Measurements from ENCODE around the gene SLCO4A1. TPM values are rescaled to one million over a fixed set of nuclear protein-coding genes. Genes with fewer than 3 reads are reported as not detected.

The SLCO4A1 gene
- total and polyA plus RNA-seq, 2 experiments from 2014 or later: 0.22 to 0.43 TPM

DNA sequence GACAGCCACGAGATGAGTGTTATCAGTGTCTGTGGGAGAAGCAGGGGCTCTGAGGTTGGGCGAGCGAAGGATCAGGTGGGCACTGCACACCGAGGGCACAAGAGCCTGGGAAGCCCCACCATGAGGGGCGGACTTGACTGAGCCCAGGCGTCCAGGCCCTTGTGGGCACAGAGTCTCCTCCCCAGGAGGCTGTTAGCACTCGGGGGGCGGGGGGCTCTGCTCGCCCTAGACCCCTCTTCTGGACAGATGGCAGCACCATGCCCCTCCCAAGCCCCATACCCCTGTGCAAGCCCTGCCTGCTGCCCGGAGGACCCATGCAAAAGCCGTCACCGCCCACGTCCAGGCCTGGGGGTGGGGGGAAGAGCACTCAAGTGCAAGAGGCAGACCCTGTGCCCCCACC lies 21.7 kb upstream of the SLCO4A1 start:
- 49 to 78% methylated on average over 7 to 13 of the region's 13 CpGs for WGBS, 2 experiments (ENCODE audit: low coverage in 1 of 2, low lambda C conversion rate in 2 of 2, missing lambda C conversion rate in 2 of 2)
- Histone ChIP-seq H3K4me2 (ENCODE audit: unreplicated experiment) (no peak overlapping the region), H3K36me3 (ENCODE audit: low read depth) (no peaks in the 10 kb centered on the region), H3K9me2 (ENCODE audit: insufficient read depth) (no peaks in the 10 kb centered on the region), H2AFZ (no peak overlapping the region), H3K9me3 (ENCODE audit: low read depth) (no peaks in the 10 kb centered on the region), H3K9ac (no peak overlapping the region), H3K27ac (no peak overlapping the region), H3K4me1 (ENCODE audit: insufficient read depth) (peaks cover 10% of the 10 kb centered on the region), H3K27me3 (replicated peaks; ENCODE audit: insufficient read depth) (no peaks in the 10 kb centered on the region), H3F3A (ENCODE audit: insufficient read depth) (no peaks in the 10 kb centered on the region; the same call in 1 of the 2 replicates), H4K20me1 (ENCODE audit: insufficient read depth) (no peaks in the 10 kb centered on the region), H3K79me2 (ENCODE audit: insufficient read depth) (no peaks in the 10 kb centered on the region), H3K4me3 (no peak overlapping the region)
- no peak for DNase-seq
- in situ Hi-C loops (cut with MboI): no loop called here
- TF ChIP-seq EZH2 (IDR thresholded peaks at IDR 0.05; ENCODE audit: insufficient read depth, poor library complexity, severe bottlenecking): no peak
- TF ChIP-seq EZH2phosphoT487 (IDR thresholded peaks at IDR 0.05; ENCODE audit: insufficient read depth, low read depth): no peak

- no peaks in the 10 kb centered on the region for H3K9me2 ChIP-seq (ENCODE audit: insufficient read depth)
- no peak for TF ChIP-seq EZH2 (IDR thresholded peaks at IDR 0.05; ENCODE audit: insufficient read depth, poor library complexity, severe bottlenecking)
- no peak for TF ChIP-seq EZH2phosphoT487 (IDR thresholded peaks at IDR 0.05; ENCODE audit: insufficient read depth, low read depth)
- H2AFZ ChIP-seq: no peak overlapping the region
- H3K36me3 ChIP-seq (ENCODE audit: low read depth): no peaks in the 10 kb centered on the region
- H4K20me1 ChIP-seq (ENCODE audit: insufficient read depth): no peaks in the 10 kb centered on the region
- no peak overlapping the region for H3K4me3 ChIP-seq
- H3K27ac ChIP-seq: no peak overlapping the region
- no peak for DNase-seq
- H3K27me3 ChIP-seq (replicated peaks; ENCODE audit: insufficient read depth): no peaks in the 10 kb centered on the region
- no peaks in the 10 kb centered on the region for H3K79me2 ChIP-seq (ENCODE audit: insufficient read depth)
- no peak overlapping the region for H3K9ac ChIP-seq
- 75 to 77% methylated on average over 29 to 34 of the region's 34 CpGs for WGBS, 2 experiments (ENCODE audit: low coverage in 1 of 2, low lambda C conversion rate in 2 of 2, missing lambda C conversion rate in 2 of 2)
- in situ Hi-C loops (cut with MboI): no loop called here
- H3K4me2 ChIP-seq (ENCODE audit: unreplicated experiment): no peak overlapping the region
- peaks cover 10% of the 10 kb centered on the region for H3K4me1 ChIP-seq (ENCODE audit: insufficient read depth)
- H3F3A ChIP-seq (ENCODE audit: insufficient read depth): no peaks in the 10 kb centered on the region; the same call in 1 of the 2 replicates
- no peaks in the 10 kb centered on the region for H3K9me3 ChIP-seq (ENCODE audit: low read depth)
Measured at GRCh38 chr20:62621251-62622110, 20.8 kb upstream of the SLCO4A1 start.

DNA sequence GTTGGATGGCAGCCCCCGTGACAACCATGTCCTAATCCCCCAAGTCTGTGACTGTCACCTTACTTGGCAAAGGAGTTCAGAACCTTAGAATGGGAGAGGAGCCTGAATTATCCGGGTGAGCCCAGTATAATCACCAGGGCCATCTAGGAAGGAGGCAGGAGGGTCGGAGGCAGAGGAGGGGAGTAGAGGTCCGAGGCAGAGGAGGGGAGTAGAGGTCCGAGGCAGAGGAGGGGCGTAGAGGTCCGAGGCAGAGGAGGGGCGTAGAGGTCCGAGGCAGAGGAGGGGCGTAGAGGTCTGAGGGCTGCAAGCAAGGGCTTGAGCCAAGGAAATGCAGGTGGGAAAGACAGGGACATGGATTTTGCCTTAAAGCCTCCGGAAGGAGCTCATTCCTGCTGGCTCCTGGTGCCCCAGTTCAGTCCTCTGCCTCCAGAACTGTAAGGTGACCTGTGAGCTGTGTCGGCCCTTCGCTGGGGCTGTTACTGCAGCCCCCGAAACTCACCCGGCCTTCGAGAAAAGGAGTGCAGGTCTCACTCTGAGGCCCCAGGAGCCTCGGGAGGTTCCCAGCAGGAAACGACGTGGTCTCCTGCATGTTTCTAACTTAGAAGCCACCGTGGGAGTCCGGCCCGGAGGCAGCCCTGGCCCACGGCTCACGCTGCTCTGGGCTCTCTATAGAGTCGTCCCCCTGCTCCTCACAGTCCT lies 20.0 kb upstream of the SLCO4A1 start:
- Histone ChIP-seq H3K36me3 (ENCODE audit: low read depth) (no peaks in the 10 kb centered on the region), H3K4me2 (ENCODE audit: unreplicated experiment) (no peak overlapping the region), H3K4me1 (ENCODE audit: insufficient read depth) (peaks cover 10% of the 10 kb centered on the region), H4K20me1 (ENCODE audit: insufficient read depth) (no peaks in the 10 kb centered on the region), H3K9me2 (ENCODE audit: insufficient read depth) (no peaks in the 10 kb centered on the region), H3K4me3 (no peak overlapping the region), H3K79me2 (ENCODE audit: insufficient read depth) (no peaks in the 10 kb centered on the region), H3K9ac (no peak overlapping the region), H3F3A (ENCODE audit: insufficient read depth) (no peaks in the 10 kb centered on the region; the same call in 1 of the 2 replicates), H3K27me3 (replicated peaks; ENCODE audit: insufficient read depth) (no peaks in the 10 kb centered on the region), H2AFZ (no peak overlapping the region), H3K9me3 (ENCODE audit: low read depth) (no peaks in the 10 kb centered on the region), H3K27ac (no peak overlapping the region)
- WGBS, 2 experiments (ENCODE audit: low coverage in 1 of 2, low lambda C conversion rate in 2 of 2, missing lambda C conversion rate in 2 of 2): 79 to 86% methylated on average over 25 of the region's 25 CpGs
- TF ChIP-seq EZH2phosphoT487 (IDR thresholded peaks at IDR 0.05; ENCODE audit: insufficient read depth, low read depth) (no peak), EZH2 (IDR thresholded peaks at IDR 0.05; ENCODE audit: insufficient read depth, poor library complexity, severe bottlenecking) (no peak)
- no peak for DNase-seq
- in situ Hi-C loops (cut with MboI): no loop called here

DNA sequence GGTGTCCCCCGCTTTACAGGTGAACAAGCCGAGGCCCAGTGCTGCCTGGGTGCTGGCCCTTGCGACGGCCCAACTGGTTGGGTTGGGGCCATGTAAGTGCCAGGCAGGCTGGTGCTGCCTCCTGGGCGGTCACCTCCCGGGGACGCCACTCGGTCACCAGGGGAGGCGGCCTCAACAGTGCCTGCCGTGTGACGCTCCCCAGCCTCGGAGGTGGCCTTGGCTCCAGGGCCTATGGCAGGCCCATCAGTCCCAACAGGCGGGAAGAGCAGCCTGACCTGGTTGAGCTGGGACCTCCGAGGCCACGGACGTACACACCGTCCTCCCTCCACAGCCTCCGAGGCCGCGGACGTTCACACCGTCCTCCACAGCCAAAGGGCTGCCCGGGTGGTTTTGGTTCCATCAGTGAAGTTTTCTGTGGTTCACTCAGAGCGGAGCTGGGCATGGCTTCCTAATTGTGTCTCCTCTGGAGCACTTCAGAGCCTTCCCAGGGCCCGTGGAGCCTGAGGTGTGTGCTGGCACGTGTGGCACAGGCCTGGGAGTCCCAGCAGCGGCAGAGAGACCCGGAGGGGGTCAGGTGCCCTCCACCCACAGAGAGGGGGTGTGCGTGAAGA lies 19.3 kb upstream of the SLCO4A1 start:
- Histone ChIP-seq H3K9me3 (ENCODE audit: low read depth) (no peaks in the 10 kb centered on the region), H3K79me2 (ENCODE audit: insufficient read depth) (no peaks in the 10 kb centered on the region), H2AFZ (peak overlapping the region; percentile 69), H3F3A (ENCODE audit: insufficient read depth) (no peaks in the 10 kb centered on the region; the same call in 1 of the 2 replicates), H3K4me2 (ENCODE audit: unreplicated experiment) (peak overlapping the region; percentile 41), H3K9me2 (ENCODE audit: insufficient read depth) (no peaks in the 10 kb centered on the region), H3K27me3 (replicated peaks; ENCODE audit: insufficient read depth) (no peaks in the 10 kb centered on the region), H4K20me1 (ENCODE audit: insufficient read depth) (no peaks in the 10 kb centered on the region), H3K4me1 (ENCODE audit: insufficient read depth) (peaks cover 10% of the 10 kb centered on the region), H3K27ac (peak overlapping the region; percentile 52), H3K36me3 (ENCODE audit: low read depth) (no peaks in the 10 kb centered on the region), H3K9ac (peak overlapping the region; percentile 60; the same call in 1 of the 2 replicates), H3K4me3 (peak overlapping the region; percentile 16; the same call in 1 of the 2 replicates)
- TF ChIP-seq EZH2phosphoT487 (IDR thresholded peaks at IDR 0.05; ENCODE audit: insufficient read depth, low read depth) (no peak), EZH2 (IDR thresholded peaks at IDR 0.05; ENCODE audit: insufficient read depth, poor library complexity, severe bottlenecking) (no peak)
- in situ Hi-C loops (cut with MboI): no loop called here
- DNase-seq: peak; percentile 16
- 75 to 80% methylated on average over 27 to 29 of the region's 29 CpGs for WGBS, 2 experiments (ENCODE audit: low coverage in 1 of 2, low lambda C conversion rate in 2 of 2, missing lambda C conversion rate in 2 of 2)

Data from GM23248 (cell line).